IMR-90 (cell line): ENCODE measurements around the gene CCDC141. TPM values are rescaled to one million over a fixed set of nuclear protein-coding genes. Genes with fewer than 3 reads are reported as not detected.

Experiments
- ATAC-seq: fragments of 200-7000 bp; cut with Tn5 transposase; 2 replicates; pipeline ENCODE4 v1.9.1; 2020; ENCODE audit warnings: low read depth, mild to moderate bottlenecking, moderate library complexity
- BruUV-seq: library from RNA; stranded (reverse); fragments of 400-500 nt; replicated peaks from 2 replicates; lab custom pipeline; 2021; lab: Mats Ljungman, UMichigan
- CTCF ChIA-PET: fragments of 300-600 bp; formaldehyde crosslinking; extraction: SDS; loops from one replicate; lab custom pipeline; 2021; ENCODE audit warnings: antibody characterized with exemption; lab: Yijun Ruan, JAX
- POLR2A ChIA-PET: fragments of 300-600 bp; sonication (Branson Sonifier 250); formaldehyde crosslinking; loops from one replicate; lab custom pipeline; 2022; ENCODE audit warnings: antibody characterized with exemption; ENCODE audit not compliant: unreplicated experiment; lab: Charles Lee
- DNase-seq: peaks from one replicate; pipeline ENCODE4 v3.0.0; 2013
- H2AFZ ChIP-seq: replicated peaks from 2 replicates; pipeline ENCODE3; 2013; ENCODE audit warnings: low read length, mild to moderate bottlenecking; ENCODE audit not compliant: poor library complexity
- H2AK5ac ChIP-seq: 2 replicates; pipeline ENCODE4 v1.6.1; 2013; ENCODE audit warnings: low read depth, low read length, inconsistent platforms
- H2AK9ac ChIP-seq: replicated peaks from 2 replicates; pipeline ENCODE3; 2013; ENCODE audit warnings: mild to moderate bottlenecking, low read depth, low read length, moderate library complexity; ENCODE audit not compliant: poor library complexity
- H2BK120ac ChIP-seq: 2 replicates; pipeline ENCODE4 v1.6.1; 2013; ENCODE audit warnings: low read depth, low read length, inconsistent platforms
- H2BK15ac ChIP-seq: 3 replicates; pipeline ENCODE4 v1.6.1; 2013; ENCODE audit warnings: low read depth, low read length, inconsistent platforms
- H2BK20ac ChIP-seq: 2 replicates; pipeline ENCODE4 v1.6.1; 2013; ENCODE audit warnings: low read depth, mild to moderate bottlenecking, inconsistent platforms, low read length, moderate library complexity
- H2BK5ac ChIP-seq: 2 replicates; pipeline ENCODE4 v1.6.1; 2013; ENCODE audit warnings: mild to moderate bottlenecking, low read depth, low read length, inconsistent platforms; ENCODE audit not compliant: poor library complexity, severe bottlenecking
- H3K14ac ChIP-seq: replicated peaks from 2 replicates; pipeline ENCODE4 v1.6.1; 2013; ENCODE audit warnings: low read depth, low read length, inconsistent platforms
- H3K18ac ChIP-seq: 2 replicates; pipeline ENCODE4 v1.6.1; 2013; ENCODE audit warnings: low read depth, low read length, control low read depth
- H3K23ac ChIP-seq: 2 replicates; pipeline ENCODE4 v1.6.1; 2013; ENCODE audit warnings: low read depth, low read length, inconsistent platforms
- H3K27ac ChIP-seq: 2 replicates; pipeline ENCODE4 v1.5.1; 2013; ENCODE audit warnings: mild to moderate bottlenecking, control low read depth, low read length; ENCODE audit not compliant: insufficient read depth
- H3K27me3 ChIP-seq: 2 replicates; pipeline ENCODE4 v1.6.1; 2013; ENCODE audit warnings: low read length; ENCODE audit not compliant: control insufficient read depth, insufficient read depth
- H3K36me3 ChIP-seq: 2 replicates; pipeline ENCODE4 v1.6.1; 2013; ENCODE audit warnings: low read length, mixed read lengths; ENCODE audit not compliant: control insufficient read depth, insufficient read depth
- H3K4ac ChIP-seq: 2 replicates; pipeline ENCODE4 v1.6.1; 2013; ENCODE audit warnings: low read depth, low read length, inconsistent platforms
- H3K4me1 ChIP-seq: 2 replicates; pipeline ENCODE4 v1.6.1; 2013; ENCODE audit warnings: low read length, mixed read lengths; ENCODE audit not compliant: control insufficient read depth, insufficient read depth
- H3K4me2 ChIP-seq: 2 replicates; pipeline ENCODE4 v1.6.1; 2013; ENCODE audit warnings: low read depth, mild to moderate bottlenecking, control low read depth, low read length, moderate library complexity
- H3K4me3 ChIP-seq: 2 replicates; pipeline ENCODE4 v1.5.1; 2013; ENCODE audit warnings: low read depth, mild to moderate bottlenecking, control low read depth, low read length, moderate library complexity; ENCODE audit not compliant: insufficient read depth
- H3K56ac ChIP-seq: 2 replicates; pipeline ENCODE4 v1.6.1; 2013; ENCODE audit warnings: low read length, inconsistent platforms; ENCODE audit not compliant: insufficient read depth; ENCODE audit errors: extremely low read depth
- H3K79me1 ChIP-seq, 2 experiments: 2 replicates each; pipeline ENCODE4 v1.6.1; 2013; ENCODE audit warnings: low read length in 2 of 2, inconsistent platforms in 1 of 2, low read depth in 1 of 2
- H3K9ac ChIP-seq: 2 replicates; pipeline ENCODE4 v1.6.1; 2013; ENCODE audit warnings: low read depth, low read length, control low read depth
- H3K9me1 ChIP-seq: 2 replicates; pipeline ENCODE4 v1.6.1; 2013; ENCODE audit warnings: low read length, inconsistent platforms; ENCODE audit not compliant: insufficient read depth
- H3K9me3 ChIP-seq: 2 replicates; pipeline ENCODE4 v1.6.1; 2013; ENCODE audit warnings: low read length; ENCODE audit not compliant: control insufficient read depth, insufficient read depth
- H4K20me1 ChIP-seq: 2 replicates; pipeline ENCODE4 v1.6.1; 2013; ENCODE audit warnings: low read length, inconsistent platforms; ENCODE audit not compliant: insufficient read depth
- H4K5ac ChIP-seq: 2 replicates; pipeline ENCODE4 v1.6.1; 2013; ENCODE audit warnings: mild to moderate bottlenecking, low read depth, low read length, control low read depth
- H4K8ac ChIP-seq, 2 experiments: 2 replicates each; pipeline ENCODE4 v1.6.1; 2013; ENCODE audit warnings: low read depth in 2 of 2, low read length in 2 of 2, control low read depth in 1 of 2, inconsistent platforms in 1 of 2
- H4K91ac ChIP-seq: 2 replicates; pipeline ENCODE4 v1.6.1; 2013; ENCODE audit warnings: low read depth, low read length, inconsistent platforms; ENCODE audit not compliant: insufficient read depth
- BHLHE40 ChIP-seq: fragments of 150-350 bp; IDR thresholded peaks from 2 replicates; pipeline ENCODE4 v1.6.1; 2016; ENCODE audit warnings: mild to moderate bottlenecking, low read depth, low read length
- CEBPB ChIP-seq: IDR thresholded peaks from 2 replicates; pipeline ENCODE4 v1.6.1; 2012; ENCODE audit warnings: low read depth, low read length, improper control_type of control experiment
- CHD1 ChIP-seq: IDR thresholded peaks from 2 replicates; pipeline ENCODE4 v1.6.1; 2012; ENCODE audit warnings: low read depth, low read length, improper control_type of control experiment
- CTCF ChIP-seq: conservative IDR thresholded peaks from 2 replicates; pipeline ENCODE4 v1.5.1; 2012; ENCODE audit warnings: mild to moderate bottlenecking, low read depth, low read length, improper control_type of control experiment
- FOS ChIP-seq: fragments of 150-350 bp; IDR thresholded peaks from 2 replicates; pipeline ENCODE4 v1.6.1; 2016; ENCODE audit warnings: low read depth, low read length
- MAFK ChIP-seq: IDR thresholded peaks from 2 replicates; pipeline ENCODE4 v1.6.1; 2012; ENCODE audit warnings: low read depth, low read length, improper control_type of control experiment
- MAZ ChIP-seq: IDR thresholded peaks from 2 replicates; pipeline ENCODE4 v1.6.1; 2012; ENCODE audit warnings: low read depth, mild to moderate bottlenecking, low read length, improper control_type of control experiment, moderate library complexity, borderline replicate concordance
- MXI1 ChIP-seq: IDR thresholded peaks from 2 replicates; pipeline ENCODE4 v1.6.1; 2012; ENCODE audit warnings: low read depth, mild to moderate bottlenecking, low read length, moderate library complexity, borderline replicate concordance
- NFE2L2 ChIP-seq: fragments of 150-350 bp; IDR thresholded peaks from 2 replicates; pipeline ENCODE4 v1.6.1; 2016; ENCODE audit warnings: low read depth, mild to moderate bottlenecking, low read length
- POLR2A ChIP-seq: IDR thresholded peaks from 2 replicates; pipeline ENCODE4 v1.6.1; 2012; ENCODE audit warnings: mild to moderate bottlenecking, low read depth, low read length
- RAD21 ChIP-seq: IDR thresholded peaks from 2 replicates; pipeline ENCODE4 v1.6.1; 2012; ENCODE audit warnings: low read length, improper control_type of control experiment
- RCOR1 ChIP-seq: IDR thresholded peaks from 2 replicates; pipeline ENCODE4 v1.6.1; 2012; ENCODE audit warnings: mild to moderate bottlenecking, low read length, improper control_type of control experiment; ENCODE audit not compliant: insufficient replicate concordance
- RFX5 ChIP-seq: IDR thresholded peaks from 2 replicates; pipeline ENCODE4 v1.8.0; 2012; ENCODE audit warnings: low read depth, mild to moderate bottlenecking, low read length, moderate library complexity
- SMC3 ChIP-seq: fragments of 150-350 bp; IDR thresholded peaks from 2 replicates; pipeline ENCODE4 v1.6.1; 2016; ENCODE audit warnings: low read depth, mild to moderate bottlenecking, antibody characterized with exemption, low read length, moderate library complexity
- WGBS, 2 experiments: methylation state at CpG; one replicate each; pipeline versions ENCODE4 v1.1.5 to v1.1.7; 2013; ENCODE audit warnings: missing lambda C conversion rate in 2 of 2; ENCODE audit not compliant: insufficient read length in 1 of 2; ENCODE audit errors: extremely low coverage in 2 of 2; 5-methylcytosine and 5-hydroxymethylcytosine counted together
- dilution Hi-C: fragments of 300-500 bp; cut with HindIII; formaldehyde crosslinking; loops from one replicate; pipeline ENCODE4 v1.14.3; 2018; ENCODE audit warnings: low sequenced_read_pairs; ENCODE audit not compliant: unreplicated experiment
- in situ Hi-C: fragments of 300-500 bp; cut with MboI; formaldehyde crosslinking; loops from 3 replicates; pipeline ENCODE4 v1.14.3; 2019; ENCODE audit warnings: low sequenced_read_pairs, inconsistent platforms, mixed read lengths
- intact Hi-C: fragments of 100-400 bp; cut with micrococcal nuclease; formaldehyde crosslinking; loops from 2 replicates; pipeline ENCODE4 v1.10.0; 2022
- polyA plus RNA-seq, 3 experiments: library from polyadenylated mRNA; depleted of rRNA; stranded (reverse); fragments of >200 nt; gene quantifications; 2 replicates each; pipeline ENCODE4 v1.2.3, GENCODE V29; 2012; ENCODE audit warnings: low replicate concordance in 1 of 3
- total RNA-seq: library from RNA; depleted of rRNA; stranded (reverse); fragments of >200 nt; gene quantifications from 2 replicates; pipeline ENCODE4 v1.2.3, GENCODE V29; 2012
- TF ChIP-seq, protein P1 (sequence below): fragments of 150-350 bp; IDR thresholded peaks from 2 replicates; pipeline ENCODE4 v1.6.1; 2016; ENCODE audit warnings: low read depth, mild to moderate bottlenecking, low read length, moderate library complexity, borderline replicate concordance
- TF ChIP-seq, protein P2 (sequence below): fragments of 150-350 bp; IDR thresholded peaks from 2 replicates; pipeline ENCODE4 v1.6.1; 2017; ENCODE audit warnings: mild to moderate bottlenecking, antibody characterized with exemption, low read length, low read depth

CCDC141 gene
- total and polyA plus RNA-seq, 2 of the 4 experiments (the other 2 are of a cell fraction), result not detected

DNA sequence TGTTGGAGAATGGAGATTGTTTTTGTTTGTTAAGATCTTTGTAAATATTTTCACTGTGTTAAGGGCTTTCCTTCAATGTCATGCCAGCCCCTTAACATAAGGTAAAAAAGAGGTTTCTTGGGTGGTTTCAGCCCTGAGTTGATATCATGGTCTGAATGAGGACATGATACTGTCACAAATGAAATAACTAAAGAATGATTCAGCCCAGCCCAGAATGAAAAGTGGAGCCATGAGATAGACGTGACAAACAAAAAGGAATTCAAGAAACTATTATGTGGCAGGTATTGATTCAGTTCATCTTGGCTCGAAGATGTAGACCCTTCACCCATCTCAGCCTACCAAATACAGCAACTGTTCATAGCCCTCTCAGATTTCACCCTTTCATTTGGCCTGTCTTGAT is 154.1 kb downstream of the CCDC141 start:
- H2AK5ac ChIP-seq, result no peak overlapping the region
- no TSS peak for BruUV-seq
- H4K5ac ChIP-seq, result no peak overlapping the region
- no peak overlapping the region for H4K8ac ChIP-seq
- no peak overlapping the region for H3K18ac ChIP-seq
- H3K9me1 ChIP-seq, result no peaks in the 10 kb centered on the region
- H3K4me2 ChIP-seq, result no peak overlapping the region
- no peak overlapping the region for H3K9ac ChIP-seq
- in situ Hi-C loops (no loop called here), intact Hi-C loops (no loop called here), dilution Hi-C loops (no loop called here)
- H2AK9ac ChIP-seq, result no peak overlapping the region
- no peaks in the 10 kb centered on the region for H3K4me1 ChIP-seq
- H3K23ac ChIP-seq, result no peak overlapping the region
- no peak overlapping the region for H3K14ac ChIP-seq
- TF ChIP-seq FOS, result no peak
- TF ChIP-seq CHD1, result no peak
- TF ChIP-seq, protein P1, sequence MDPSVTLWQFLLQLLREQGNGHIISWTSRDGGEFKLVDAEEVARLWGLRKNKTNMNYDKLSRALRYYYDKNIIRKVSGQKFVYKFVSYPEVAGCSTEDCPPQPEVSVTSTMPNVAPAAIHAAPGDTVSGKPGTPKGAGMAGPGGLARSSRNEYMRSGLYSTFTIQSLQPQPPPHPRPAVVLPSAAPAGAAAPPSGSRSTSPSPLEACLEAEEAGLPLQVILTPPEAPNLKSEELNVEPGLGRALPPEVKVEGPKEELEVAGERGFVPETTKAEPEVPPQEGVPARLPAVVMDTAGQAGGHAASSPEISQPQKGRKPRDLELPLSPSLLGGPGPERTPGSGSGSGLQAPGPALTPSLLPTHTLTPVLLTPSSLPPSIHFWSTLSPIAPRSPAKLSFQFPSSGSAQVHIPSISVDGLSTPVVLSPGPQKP, result no peak
- TF ChIP-seq NFE2L2, result no peak
- no peak for TF ChIP-seq CTCF
- TF ChIP-seq, protein P2, sequence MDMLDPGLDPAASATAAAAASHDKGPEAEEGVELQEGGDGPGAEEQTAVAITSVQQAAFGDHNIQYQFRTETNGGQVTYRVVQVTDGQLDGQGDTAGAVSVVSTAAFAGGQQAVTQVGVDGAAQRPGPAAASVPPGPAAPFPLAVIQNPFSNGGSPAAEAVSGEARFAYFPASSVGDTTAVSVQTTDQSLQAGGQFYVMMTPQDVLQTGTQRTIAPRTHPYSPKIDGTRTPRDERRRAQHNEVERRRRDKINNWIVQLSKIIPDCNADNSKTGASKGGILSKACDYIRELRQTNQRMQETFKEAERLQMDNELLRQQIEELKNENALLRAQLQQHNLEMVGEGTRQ, result no peak
- no peak for TF ChIP-seq CEBPB
- TF ChIP-seq RAD21, result no peak
- TF ChIP-seq BHLHE40, result no peak
- no peak for TF ChIP-seq SMC3
- no peak for TF ChIP-seq RCOR1
- no peak for TF ChIP-seq MAFK
- no peak for TF ChIP-seq MXI1
- no peak for TF ChIP-seq RFX5
- TF ChIP-seq MAZ, result no peak
- TF ChIP-seq POLR2A, result no peak
- H2BK5ac ChIP-seq, result no peak overlapping the region
- H3K56ac ChIP-seq, result no peak overlapping the region
- POLR2A ChIA-PET, result no interaction called here
- H3K36me3 ChIP-seq, result no peaks in the 10 kb centered on the region
- no peak overlapping the region for H3K4ac ChIP-seq
- H3K4me3 ChIP-seq, result no peak overlapping the region
- H4K20me1 ChIP-seq, result no peaks in the 10 kb centered on the region
- DNase-seq (no peak), ATAC-seq (no peak)
- no peak overlapping the region for H3K27ac ChIP-seq
- H3K79me1 ChIP-seq, result no peaks in the 10 kb centered on the region
- H3K9me3 ChIP-seq, result no peaks in the 10 kb centered on the region
- H4K91ac ChIP-seq, result no peak overlapping the region
- no peak overlapping the region for H2AFZ ChIP-seq
- H2BK120ac ChIP-seq, result no peak overlapping the region
- H2BK20ac ChIP-seq, result no peak overlapping the region
- H2BK15ac ChIP-seq, result no peak overlapping the region
- CTCF ChIA-PET, result no interaction called here
- WGBS, 2 experiments, result no CpG with 5 or more reads among the region's 2 CpGs
- peaks cover 3% of the 10 kb centered on the region; the same call in 1 of the 2 replicates for H3K27me3 ChIP-seq
